ENCODE results near the gene SUGCT.

SUGCT gene

DNA sequence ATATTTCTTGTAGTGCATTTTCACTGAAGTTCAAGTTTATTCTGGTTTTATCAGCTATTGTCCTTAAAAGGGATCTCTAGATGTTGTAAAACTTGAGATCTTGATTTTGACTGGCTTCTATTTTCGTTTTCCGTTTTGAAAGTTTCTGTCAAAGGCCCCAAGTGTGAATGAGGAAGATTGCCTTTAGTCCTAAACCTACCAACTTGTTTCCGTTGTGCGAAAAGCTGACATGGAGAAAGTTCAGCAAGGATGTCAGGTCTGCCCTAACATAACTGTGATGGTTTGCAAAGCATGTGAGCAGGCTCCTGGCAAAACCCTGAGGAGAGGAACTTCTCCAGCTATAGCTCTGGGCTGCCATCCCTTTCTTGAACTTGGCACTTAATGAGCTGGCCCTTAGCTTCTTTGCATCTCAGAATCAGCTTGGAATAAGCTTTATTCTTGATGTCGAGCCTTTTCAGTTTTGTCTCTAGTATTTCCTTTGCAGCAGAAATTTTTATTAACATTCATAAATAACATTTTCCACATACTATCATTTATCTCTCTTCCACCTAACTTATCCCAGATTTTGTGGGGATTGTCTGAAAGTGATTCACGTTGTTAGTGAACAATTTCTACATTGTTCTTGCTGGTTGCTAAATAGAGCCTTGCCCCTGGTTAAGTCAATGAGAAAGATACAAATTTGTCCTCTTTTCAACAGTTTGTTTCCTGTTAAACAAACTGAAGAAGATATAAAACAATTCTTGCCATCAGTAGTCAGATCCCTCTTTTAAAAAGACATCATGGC, 559.4 kb downstream of the SUGCT start:
- no peak for DNase-seq (ENCODE audit: low read depth)

DNA sequence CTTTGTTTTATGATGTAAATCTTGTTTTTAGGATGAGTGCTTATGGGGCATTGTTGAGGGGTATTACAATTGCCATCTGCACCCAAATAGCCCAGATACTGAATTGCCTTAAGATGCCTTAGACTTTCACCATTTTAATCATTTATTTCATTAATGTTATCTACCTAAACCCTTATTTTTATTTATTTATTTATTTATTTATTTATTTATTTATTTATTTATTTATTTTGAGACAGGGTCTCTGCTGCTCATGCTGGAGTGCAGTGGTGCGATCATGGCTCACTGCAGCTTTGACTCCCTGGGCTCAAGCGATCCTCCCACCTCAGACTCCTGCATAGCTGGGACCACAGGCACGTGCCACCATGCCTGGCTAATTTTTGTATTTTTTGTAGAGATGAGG, 560.2 kb downstream of the SUGCT start:
- no peak for DNase-seq (ENCODE audit: low read depth)

DNA sequence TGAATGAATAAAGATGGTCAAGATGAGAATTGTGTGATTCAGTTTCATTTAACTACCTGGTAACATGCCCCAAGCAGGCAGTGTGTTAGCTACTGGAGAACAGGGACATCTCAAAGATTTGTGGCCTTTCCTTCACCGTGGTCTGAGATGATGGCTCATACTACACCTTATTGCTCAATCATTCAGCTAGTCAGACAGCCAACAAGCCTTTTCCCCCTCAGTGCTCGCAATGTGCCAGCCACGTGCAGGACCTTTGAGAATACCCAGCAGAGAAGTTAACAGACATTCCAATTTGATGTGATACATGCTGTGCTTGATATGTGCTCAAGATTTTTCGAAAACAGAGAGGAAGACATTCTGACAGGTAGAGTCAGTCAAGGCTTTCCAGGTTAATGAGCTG, 562.8 kb downstream of the SUGCT start:
- DNase-seq (ENCODE audit: low read depth), result no peak

DNA sequence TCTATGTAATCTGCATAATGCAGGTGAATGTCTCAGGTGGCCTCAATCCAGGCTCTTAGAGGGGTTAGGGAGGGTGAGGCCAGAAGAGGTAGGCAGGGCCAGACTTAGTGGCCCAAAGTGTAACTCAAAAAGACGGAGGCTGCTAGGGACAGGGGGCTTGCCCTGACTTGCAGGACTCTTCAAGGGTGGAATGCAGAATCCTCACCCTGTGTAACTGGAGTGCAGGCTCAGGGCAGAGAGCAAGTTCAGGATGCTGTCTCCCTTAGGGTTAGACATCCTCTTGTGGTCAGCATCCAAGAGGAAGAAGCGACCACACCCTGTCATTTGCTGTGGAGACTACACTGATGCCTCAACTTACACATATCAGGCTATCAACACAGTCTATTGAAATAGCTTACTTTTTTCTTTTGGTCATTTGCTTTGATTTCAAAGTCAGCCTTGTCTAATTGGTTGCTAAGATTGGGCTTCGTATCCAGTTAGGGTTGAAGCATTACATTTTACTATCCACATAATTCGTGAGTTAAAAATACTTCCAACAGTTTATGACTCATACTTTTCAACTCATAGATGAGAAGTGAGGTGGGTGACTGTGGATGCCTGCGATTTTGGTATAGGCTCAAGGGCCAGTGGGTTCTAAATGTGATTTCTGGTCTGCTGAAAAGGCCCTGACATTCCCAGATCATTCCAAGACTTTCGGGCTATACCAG, 563.6 kb downstream of the SUGCT start:
- no peak for DNase-seq (ENCODE audit: low read depth)

DNA sequence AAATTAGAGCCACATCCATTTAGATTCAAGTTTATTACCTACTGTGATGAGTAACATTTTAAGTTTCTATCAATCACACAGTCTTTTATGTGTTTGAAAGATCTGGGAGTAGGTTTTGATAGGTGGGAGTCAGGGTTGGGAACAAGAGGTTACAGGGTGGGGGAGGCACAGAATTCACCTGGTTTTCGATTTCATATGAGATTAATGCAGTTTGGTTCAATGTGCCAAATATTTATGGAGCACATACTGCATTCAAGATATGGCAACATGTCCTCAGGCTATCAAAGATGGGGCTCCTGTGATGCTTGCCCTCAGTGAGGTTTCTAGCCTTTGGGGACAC, 564.1 kb downstream of the SUGCT start:
- no peak for DNase-seq (ENCODE audit: low read depth)

DNA sequence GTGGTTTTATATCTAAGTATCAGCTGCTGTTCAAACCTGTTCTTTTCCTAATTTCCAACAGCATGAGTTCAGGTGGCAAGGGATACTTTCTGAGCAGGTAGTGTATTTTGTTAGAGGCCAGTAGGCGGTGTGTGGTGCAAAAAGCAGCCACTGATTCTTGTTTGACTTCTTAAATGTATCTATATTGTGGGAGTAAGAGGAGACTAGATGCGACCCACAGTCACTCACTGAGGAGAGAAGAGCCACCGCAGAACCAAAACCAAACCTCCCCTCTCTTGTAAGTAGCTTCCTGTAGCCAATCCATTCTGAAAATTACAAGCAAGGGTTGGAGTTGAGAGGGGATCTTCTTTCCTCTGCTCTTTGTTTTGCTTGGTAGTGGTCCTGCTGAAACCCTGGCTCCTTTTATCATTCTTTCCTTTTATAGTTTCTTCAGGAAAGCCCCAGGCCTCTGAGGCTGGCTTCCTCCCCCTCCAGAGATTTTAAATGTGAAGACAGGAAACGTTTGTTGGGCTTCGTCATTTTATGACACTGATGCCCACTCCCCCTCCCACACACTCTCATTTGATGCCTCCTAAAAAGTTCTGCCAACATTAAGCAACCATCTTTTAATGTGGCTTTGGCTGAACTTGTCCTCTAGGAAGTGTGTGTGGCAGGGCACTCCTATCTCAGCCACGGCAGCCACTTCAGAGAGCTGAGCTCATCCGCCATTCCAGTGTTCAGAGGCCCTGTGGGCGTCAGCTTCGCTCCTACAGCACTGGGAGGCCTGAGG, 566.0 kb downstream of the SUGCT start:
- no peak for DNase-seq (ENCODE audit: low read depth)

DNA sequence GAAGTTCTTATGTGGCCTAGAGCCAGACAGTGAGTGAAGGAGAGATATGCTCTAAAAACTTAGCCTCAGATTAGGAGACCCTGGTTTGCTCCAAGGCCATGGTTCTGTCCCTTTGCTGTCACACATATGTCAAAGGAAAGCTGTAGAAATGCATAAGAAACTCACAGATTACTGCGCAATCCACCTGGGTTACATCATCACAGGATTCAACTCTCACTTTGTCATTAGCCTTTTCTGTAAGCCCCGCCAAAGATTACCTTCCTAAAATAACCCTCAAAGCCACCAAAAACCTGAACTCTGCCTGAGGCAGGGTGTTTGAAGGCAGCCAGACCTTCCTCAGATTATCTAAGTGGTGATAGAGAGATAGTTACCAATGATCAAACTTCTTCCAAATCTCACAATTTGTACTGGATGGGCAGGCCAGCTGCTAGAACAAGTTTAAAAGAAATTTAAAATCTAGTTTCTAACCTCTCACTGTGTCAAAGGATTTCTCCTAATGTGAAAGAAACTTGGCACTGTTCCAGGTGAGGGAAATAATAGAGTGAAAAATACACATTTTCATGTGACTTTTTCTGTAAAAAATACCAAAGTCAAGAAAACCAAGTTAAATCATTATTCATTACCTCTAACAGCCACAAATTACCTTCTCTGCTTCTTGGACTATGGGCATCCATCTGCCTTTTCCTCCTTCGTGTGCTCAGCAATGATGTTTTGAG, 567.2 kb downstream of the SUGCT start:
- no peak for DNase-seq (ENCODE audit: low read depth)

DNA sequence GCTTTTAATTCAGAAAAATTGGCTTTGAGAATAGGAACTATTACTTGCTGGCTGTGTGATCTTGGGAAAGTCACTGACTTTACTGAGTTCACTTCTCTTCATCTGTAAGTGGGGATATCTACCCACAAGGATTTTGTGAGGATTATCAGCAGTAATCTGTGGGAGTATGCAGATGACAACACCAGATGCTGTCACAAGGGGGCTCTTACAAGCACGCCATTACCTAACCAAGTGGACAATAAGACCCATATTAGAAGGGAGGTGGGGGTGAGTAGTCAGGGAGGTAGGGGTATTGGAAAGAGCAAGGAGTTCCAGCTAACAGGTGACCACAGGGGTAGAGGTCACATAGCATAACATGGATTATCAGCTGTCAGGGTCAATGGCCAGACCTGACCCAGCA, 569.4 kb downstream of the SUGCT start:
- no peak for DNase-seq (ENCODE audit: low read depth)

DNA sequence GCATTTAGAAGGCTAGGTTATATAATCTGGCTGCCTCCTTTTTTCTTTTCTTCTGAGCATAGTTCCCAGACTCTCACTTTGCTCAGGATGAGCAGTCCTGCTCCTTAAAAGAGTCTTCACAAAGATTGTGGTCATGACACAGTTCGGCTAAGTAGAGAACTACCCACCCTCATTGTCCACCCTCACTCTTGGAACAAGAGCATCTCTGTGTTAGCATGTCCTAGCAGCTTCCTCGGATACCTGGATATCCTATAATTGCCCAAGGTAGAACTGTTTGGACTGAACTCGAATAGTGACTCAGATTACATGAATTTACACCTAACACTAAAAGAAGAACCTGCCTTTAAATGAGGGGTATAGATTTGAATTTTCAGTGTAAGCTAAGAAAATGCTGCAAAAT, 572.0 kb downstream of the SUGCT start:
- no peak for DNase-seq (ENCODE audit: low read depth)

DNA sequence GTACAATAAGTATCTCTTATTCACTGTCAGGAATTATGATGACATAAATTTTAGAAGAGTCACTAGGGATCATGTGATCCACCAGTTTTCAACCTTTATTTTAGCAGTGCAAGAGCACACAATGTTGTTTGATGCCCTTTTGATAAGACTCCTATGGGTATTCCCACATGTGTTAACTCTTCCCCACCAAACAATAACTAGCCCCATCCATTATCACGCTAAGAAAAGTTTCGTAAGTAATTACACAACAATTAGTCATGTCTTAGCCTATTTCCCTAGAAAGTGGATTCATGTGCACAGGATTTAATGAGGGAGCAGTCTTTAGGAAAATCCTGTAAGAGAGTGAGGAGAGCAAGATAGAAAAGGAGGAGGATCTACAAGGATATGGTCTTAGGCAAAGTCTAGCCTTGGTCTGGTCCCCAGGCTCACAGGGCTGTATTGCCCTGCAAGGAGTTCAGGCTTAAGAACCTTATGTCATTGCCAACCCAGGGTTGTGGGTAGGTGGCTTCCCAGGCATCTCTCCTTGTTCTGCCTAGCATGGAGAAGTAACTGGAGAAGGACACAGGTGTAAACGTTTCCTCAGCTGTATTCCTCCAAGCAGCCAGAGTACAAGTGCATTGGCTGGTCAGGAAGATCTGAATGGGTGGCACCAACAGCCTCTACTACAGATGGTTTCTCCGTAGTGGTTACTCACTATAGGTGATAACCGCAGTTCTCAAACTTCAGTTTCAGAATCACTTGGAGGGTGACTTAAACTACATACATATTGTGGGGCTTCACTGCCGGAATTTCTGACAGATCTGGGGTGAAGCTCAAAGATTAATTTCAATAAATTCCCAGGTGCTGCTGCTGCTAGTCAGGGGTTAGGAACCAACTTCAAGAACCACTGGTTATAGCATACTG, 574.5 kb downstream of the SUGCT start:
- no peak for DNase-seq (ENCODE audit: low read depth)

DNA sequence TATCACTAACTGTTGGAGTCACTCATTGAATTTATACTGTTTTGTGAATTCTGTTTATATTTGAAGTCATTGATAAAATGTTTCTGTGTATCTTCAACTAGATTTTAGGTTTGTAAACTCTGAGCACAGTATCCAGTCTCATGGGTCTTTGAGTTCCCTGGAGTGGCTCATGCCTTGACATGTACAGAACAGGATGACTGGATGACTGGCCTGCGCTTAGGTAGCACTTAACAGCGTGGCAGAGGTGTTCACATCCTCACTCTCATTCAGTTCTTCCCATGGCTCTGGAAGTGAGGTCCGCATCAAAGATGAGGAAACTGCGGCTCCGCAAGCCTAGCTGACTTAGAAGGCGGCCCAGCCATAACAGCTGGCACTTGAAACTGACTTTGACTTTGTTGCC, 576.9 kb downstream of the SUGCT start:
- DNase-seq (ENCODE audit: low read depth), result no peak

DNA sequence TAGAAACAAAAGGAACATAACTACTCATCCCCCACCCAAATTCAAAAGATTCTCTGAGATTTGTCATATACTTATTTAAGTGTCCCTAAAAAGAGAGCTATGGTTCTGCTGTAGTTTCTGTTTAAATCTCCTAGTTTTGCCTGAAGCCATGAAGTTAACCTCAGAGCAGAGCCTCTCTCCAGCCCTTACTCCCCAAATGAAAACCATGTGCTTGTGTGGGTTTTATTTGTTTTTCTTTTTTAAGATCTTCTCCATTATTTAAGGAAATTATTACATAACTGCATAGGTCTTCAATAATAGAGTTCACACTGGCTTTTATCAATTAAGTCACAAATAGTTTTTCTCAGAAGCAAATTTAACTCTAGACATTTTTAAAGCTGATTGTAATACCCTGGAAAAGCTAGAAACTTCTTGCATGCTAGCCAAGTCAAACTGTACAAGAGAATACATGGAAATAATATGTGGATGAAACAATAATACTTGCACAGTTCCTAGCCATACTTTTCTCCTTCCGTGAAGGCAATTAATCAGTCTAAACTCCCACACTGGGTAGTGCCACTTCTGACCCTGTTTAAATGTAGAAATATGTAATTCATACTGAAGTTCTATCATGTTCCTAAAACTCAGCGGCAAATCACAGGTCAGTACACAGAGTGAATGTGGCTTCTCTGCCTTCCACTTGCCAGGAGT, 579.7 kb downstream of the SUGCT start:
- DNase-seq (ENCODE audit: low read depth), result no peak

DNA sequence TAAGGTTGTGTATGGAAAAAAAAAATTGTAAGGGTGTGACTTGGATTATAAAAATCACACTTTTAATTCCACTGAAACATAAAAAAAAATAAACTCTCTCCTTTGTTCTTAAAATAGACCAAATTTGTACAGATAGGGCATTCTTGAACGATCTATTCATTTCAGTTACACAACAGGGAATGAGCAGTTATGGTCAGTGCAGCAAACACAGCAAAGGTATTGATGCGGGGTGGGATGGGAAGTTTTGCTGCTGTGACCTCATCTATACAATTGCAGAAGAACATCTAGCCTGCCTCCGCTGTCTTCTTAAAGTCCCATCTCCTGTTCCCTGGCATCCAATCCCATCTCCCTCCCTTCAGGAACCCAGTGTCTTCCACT, 580.2 kb downstream of the SUGCT start:
- DNase-seq (ENCODE audit: low read depth), result no peak

DNA sequence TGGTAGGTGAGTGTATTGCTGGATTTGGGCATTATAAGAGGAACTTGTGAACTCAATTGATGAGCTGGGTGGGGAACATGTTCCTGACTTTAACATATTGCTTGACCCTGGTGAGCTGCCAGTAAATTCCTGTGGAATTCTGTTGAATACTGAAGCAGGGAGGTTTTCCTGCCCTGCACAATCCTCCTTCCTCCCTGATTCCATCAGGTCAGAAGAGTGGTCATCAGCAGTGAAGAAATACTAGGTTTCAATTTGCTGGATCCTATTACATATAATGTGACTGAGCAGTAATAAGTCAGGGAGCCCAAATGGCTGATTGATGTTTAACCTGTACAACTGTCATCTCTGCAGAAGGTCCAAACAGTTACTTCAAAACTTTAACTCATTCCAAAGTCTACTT, 581.2 kb downstream of the SUGCT start:
- no peak for DNase-seq (ENCODE audit: low read depth)

DNA sequence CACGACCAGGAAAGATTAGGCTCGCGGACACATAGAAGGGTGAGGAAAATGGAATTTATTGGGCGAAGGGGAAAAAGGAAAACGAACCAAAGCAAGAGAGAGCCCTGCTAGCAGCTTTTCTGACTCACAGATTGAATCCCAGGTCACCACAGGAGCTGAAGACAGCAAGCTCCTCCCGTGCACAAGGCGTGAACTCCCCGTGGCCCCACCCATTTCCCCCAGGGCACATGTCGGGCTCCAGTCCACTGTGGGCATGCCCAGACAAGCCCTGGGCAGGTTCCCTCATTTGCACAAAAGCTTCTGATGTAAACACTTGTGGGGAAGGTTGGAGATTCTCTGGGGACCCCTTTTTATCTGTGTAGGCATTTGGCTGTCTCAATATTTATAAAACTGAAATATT, 582.4 kb downstream of the SUGCT start:
- no peak for DNase-seq (ENCODE audit: low read depth)

DNA sequence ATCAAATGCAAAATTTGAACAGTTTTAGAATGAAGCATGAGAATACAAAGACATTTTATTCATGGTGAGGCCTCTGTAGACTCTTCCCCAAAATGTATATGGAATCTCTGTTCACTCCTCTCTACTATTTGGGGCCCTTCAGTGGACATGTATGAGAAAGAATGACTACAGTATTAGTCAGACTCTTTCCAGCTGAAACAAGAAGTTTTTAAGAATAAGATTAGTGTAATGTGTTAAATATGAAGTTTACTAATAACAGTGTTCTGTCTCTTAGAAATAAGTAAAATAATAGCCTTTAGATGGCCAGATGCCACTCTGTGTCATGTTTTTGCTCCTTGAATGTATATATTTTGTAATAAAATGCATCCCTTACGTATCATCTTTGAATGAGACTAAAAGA, 585.6 kb downstream of the SUGCT start:
- no peak for DNase-seq (ENCODE audit: low read depth)

DNA sequence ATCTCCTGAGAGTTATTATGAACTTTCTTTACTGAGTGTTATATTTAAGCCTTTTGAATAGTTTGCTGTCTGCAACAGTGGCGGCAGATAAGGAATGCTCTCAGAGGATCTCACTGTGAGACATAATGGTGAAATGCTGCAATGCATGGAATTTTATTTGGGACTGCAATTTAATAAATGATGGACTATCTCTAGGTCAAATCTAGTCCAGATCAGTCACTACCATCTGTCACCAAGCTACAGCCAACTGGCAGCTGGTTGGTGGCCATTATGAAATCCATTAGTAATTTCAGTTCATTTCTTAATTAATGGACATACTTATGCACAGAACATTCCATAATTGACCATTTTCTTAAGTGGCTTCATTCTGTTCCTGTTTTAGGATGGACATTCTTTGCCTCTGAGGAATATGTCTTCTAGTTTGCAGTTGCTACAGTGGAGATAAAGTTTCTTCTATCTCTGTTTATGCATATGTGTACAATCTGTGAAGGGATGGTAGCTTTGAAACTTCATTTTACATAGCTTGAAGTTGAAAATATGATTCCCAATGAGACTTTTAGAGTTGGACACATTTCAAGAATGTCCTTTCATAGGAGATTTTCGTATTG, 586.6 kb downstream of the SUGCT start:
- no peak for DNase-seq (ENCODE audit: low read depth)

DNA sequence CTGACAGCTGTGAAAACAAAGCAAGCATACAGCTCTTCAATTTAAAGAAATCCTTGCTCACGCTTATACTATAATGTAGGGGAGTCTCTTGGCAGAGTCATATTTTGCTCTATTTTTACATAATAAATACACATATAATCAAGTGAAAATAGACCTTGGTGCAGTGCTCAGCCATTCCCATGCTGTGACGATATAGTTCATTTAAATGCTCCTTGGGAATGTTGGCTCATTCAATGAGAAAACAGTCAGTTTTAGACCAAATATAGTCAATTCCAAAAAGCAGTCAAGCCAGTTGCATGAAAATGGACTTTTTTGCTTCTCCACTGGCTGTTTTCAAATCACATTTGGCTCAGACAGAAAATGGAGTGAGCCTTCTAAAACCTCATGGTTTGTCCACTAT, 587.4 kb downstream of the SUGCT start:
- DNase-seq (ENCODE audit: low read depth), result no peak

DNA sequence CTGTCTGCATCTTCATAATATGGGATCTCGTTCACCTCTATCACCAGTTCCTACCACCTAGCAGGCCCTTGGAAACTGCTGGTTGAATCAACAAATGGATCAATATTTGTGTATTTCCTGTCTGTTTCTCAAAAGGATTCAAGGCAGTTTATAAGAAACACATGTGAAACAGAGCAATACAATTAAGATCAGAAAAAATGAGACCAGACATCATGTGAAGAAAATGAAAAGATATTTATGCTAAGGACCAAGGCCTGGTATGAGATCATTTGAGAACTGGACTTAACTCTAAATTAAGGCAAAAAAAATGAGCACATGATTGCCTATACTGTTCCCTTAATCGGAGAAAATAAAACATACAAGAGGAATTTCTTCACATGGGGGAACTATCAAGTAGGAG, 589.0 kb downstream of the SUGCT start:
- no peak for DNase-seq (ENCODE audit: low read depth)

DNA sequence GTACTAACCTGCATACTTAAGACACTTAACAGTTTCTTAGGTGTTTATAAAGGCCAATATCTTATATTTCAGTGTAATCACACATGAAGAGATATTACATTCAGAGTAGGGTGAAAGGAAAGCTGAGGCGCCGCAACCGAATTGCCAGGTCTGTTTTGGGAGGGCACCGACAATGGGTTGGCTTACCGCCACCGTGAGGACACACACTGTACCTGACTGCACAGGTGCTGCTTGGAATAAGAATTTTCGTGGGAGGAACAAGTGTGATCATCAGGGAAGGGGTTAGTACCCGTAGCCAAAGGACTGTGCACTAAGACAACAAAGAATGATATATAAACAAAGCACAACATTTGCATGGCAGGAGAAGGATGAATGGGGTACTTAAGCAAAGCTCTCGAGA, 591.8 kb downstream of the SUGCT start:
- DNase-seq (ENCODE audit: low read depth), result no peak

DNA sequence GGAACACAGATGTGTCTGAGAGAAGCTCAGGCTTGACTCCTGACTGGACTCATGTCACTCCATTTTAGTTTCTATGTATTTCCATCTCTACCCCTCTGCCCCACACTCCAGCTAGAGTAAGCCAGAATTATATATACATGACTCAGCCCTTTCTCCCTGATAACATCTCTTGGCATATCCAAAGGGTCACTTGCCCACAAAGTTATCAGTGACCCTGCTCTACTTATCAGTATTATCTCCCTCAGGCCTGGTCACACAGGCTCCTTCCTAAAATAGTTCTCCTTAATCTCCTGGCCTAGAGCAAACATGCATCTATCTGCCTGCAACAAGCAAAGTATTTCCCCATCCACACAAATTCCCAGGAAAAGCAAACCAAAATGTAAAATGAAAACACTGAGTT, 598.3 kb downstream of the SUGCT start:
- no peak for DNase-seq (ENCODE audit: low read depth)

All from T-helper 22 cell (primary cell).